HepG2 (cell line): ENCODE results near the gene CTIF. TPM values are rescaled to one million over a fixed set of nuclear protein-coding genes. Genes with fewer than 3 reads are reported as not detected.

Experiments used
- ATAC-seq: fragments of 200-7000 bp; cut with Tn5 transposase; 3 replicates; pipeline ENCODE4 v1.9.1; 2020; ENCODE audit warnings: mild to moderate bottlenecking, moderate library complexity
- BruUV-seq: library from RNA; stranded (reverse); fragments of 400-500 nt; replicated peaks from 2 replicates; lab custom pipeline; 2021; lab: Mats Ljungman, UMichigan
- CTCF ChIA-PET: fragments of 300-600 bp; formaldehyde crosslinking; extraction: SDS; loops from one replicate; lab custom pipeline; 2021; ENCODE audit warnings: low total read pairs, inconsistent platforms, low intra/inter-chr PET ratio; lab: Yijun Ruan, JAX
- POLR2A ChIA-PET: fragments of 350-600 bp; sonication (Branson Sonifier 250); formaldehyde crosslinking; loops from one replicate; lab custom pipeline; 2020; ENCODE audit warnings: antibody characterized with exemption, inconsistent platforms; lab: Yijun Ruan, JAX
- DNase-seq: peaks from one replicate; pipeline ENCODE4 v3.0.0-alpha.2; 2015; ENCODE audit warnings: low spot score
- FAIRE-seq: peaks from 3 replicates; lab custom pipeline; 2011; peaks lifted over from hg19 to GRCh38; lab: Jason Lieb, UNC
- H2AFZ ChIP-seq: one replicate; pipeline ENCODE4 v1.6.1; 2011; ENCODE audit warnings: low read length, inconsistent platforms
- H3K27ac ChIP-seq: fragments of 300-600 bp; 3 replicates; pipeline ENCODE4 v1.8.0; 2011; ENCODE audit warnings: mixed run types, mild to moderate bottlenecking, mixed read lengths, low read length, inconsistent platforms; ENCODE audit not compliant: insufficient read depth; ENCODE audit errors: extremely low read length
- H3K27me3 ChIP-seq, 2 experiments: fragments of 200-600 bp in 1 of 2; 2 replicates in 1 of 2; 3 replicates in 1 of 2; pipeline versions ENCODE4 v1.6.0 to v1.8.0; 2011; ENCODE audit warnings: low read length in 2 of 2, mild to moderate bottlenecking in 2 of 2, moderate library complexity in 2 of 2, inconsistent platforms in 1 of 2; ENCODE audit not compliant: insufficient read depth in 2 of 2, control insufficient read depth in 1 of 2
- H3K36me3 ChIP-seq, 2 experiments: fragments of 200-600 bp in 1 of 2; replicated peaks in 1 of 2; 2 replicates in 1 of 2; 3 replicates in 1 of 2; pipeline versions ENCODE4 v1.5.1 to v1.8.0; 2011; ENCODE audit warnings: low read length in 2 of 2, inconsistent platforms in 1 of 2; ENCODE audit not compliant: insufficient read depth in 2 of 2, control insufficient read depth in 1 of 2
- H3K4me1 ChIP-seq: 2 replicates; pipeline ENCODE4 v1.5.1; 2012; ENCODE audit warnings: low read length, inconsistent platforms; ENCODE audit not compliant: insufficient read depth
- H3K4me2 ChIP-seq: 2 replicates; pipeline ENCODE4 v1.6.0; 2011; ENCODE audit warnings: low read depth, low read length, inconsistent platforms
- H3K4me3 ChIP-seq, 3 experiments: fragments of 200-600 bp in 1 of 3; sonication (generic), shearing (Covaris generic) in 1 of 3; replicated peaks in 1 of 3; 2 replicates each; pipeline ENCODE4 v1.5.1; 2011 to 2016; ENCODE audit warnings: low read length in 3 of 3, inconsistent platforms in 2 of 3, low read depth in 2 of 3, mild to moderate bottlenecking in 2 of 3, control low read depth in 1 of 3, mixed read lengths in 1 of 3; ENCODE audit not compliant: insufficient read depth in 1 of 3
- H3K79me2 ChIP-seq: one replicate; pipeline ENCODE4 v1.6.1; 2011; ENCODE audit warnings: low read length, inconsistent platforms; ENCODE audit not compliant: insufficient read depth
- H3K9ac ChIP-seq: 2 replicates; pipeline ENCODE4 v1.6.0; 2011; ENCODE audit warnings: mild to moderate bottlenecking, low read depth, low read length, inconsistent platforms; ENCODE audit not compliant: insufficient read depth
- H3K9me3 ChIP-seq: 2 replicates; pipeline ENCODE4 v1.5.1; 2012; ENCODE audit warnings: mild to moderate bottlenecking, low read length
- H4K20me1 ChIP-seq: 2 replicates; pipeline ENCODE4 v1.6.0; 2011; ENCODE audit warnings: inconsistent platforms, mild to moderate bottlenecking, low read length, moderate library complexity; ENCODE audit not compliant: insufficient read depth
- ERF ChIP-seq: IDR thresholded peaks from 2 replicates; pipeline ENCODE4 v1.6.1; 2018; ENCODE audit warnings: missing biosample characterization, missing genetic modification reagents
- FOXC1 ChIP-seq: sonication (generic); formaldehyde crosslinking; IDR thresholded peaks from 2 replicates; pipeline ENCODE4 v1.8.0; 2022; ENCODE audit warnings: mild to moderate bottlenecking, missing genetic modification reagents, borderline replicate concordance
- HNF4G ChIP-seq, 2 experiments: sonication (generic) in 1 of 2; formaldehyde crosslinking in 1 of 2; IDR thresholded peaks; 2 replicates each; pipeline versions ENCODE4 v1.4.0 to v1.6.1; 2011 to 2020; ENCODE audit warnings: borderline replicate concordance in 2 of 2, low read depth in 2 of 2, mild to moderate bottlenecking in 2 of 2, low read length in 1 of 2, missing genetic modification reagents in 1 of 2, moderate library complexity in 1 of 2
- MTA3 ChIP-seq: sonication (generic); formaldehyde crosslinking; IDR thresholded peaks from 2 replicates; pipeline ENCODE4 v1.4.0; 2020; ENCODE audit warnings: missing genetic modification reagents
- PRMT3 ChIP-seq: sonication (generic); formaldehyde crosslinking; IDR thresholded peaks from 2 replicates; pipeline ENCODE4 v1.8.1; 2022; ENCODE audit warnings: low read depth, mild to moderate bottlenecking, moderate library complexity, missing genetic modification reagents, borderline replicate concordance
- PRPF4 ChIP-seq: fragments of 200-400 bp; formaldehyde crosslinking; IDR thresholded peaks from 2 replicates; pipeline ENCODE4 v1.6.1; 2016; ENCODE audit warnings: low read length, low read depth; ENCODE audit not compliant: poor library complexity, severe bottlenecking
- TARDBP ChIP-seq: sonication (generic); formaldehyde crosslinking; IDR thresholded peaks from 2 replicates; pipeline ENCODE4 v1.8.0; 2022; ENCODE audit warnings: mild to moderate bottlenecking, missing genetic modification reagents
- TBX3 ChIP-seq: fragments of 450-650 bp; IDR thresholded peaks from 2 replicates; pipeline ENCODE4 v1.6.1; 2017; ENCODE audit warnings: antibody characterized with exemption, mild to moderate bottlenecking, inconsistent platforms, borderline replicate concordance
- THYN1 ChIP-seq: sonication (generic); formaldehyde crosslinking; IDR thresholded peaks from 2 replicates; pipeline ENCODE4 v1.8.1; 2023; ENCODE audit warnings: low read depth, mild to moderate bottlenecking, moderate library complexity, missing genetic modification reagents, borderline replicate concordance
- YY1 ChIP-seq: IDR thresholded peaks from 2 replicates; pipeline ENCODE4 v1.6.1; 2011; ENCODE audit warnings: low read length, low read depth, moderate library complexity, mild to moderate bottlenecking; ENCODE audit not compliant: insufficient read depth, insufficient replicate concordance
- ZBTB38 ChIP-seq: sonication (generic); formaldehyde crosslinking; IDR thresholded peaks from 2 replicates; pipeline ENCODE4 v1.5.1; 2020; ENCODE audit warnings: mild to moderate bottlenecking, missing genetic modification reagents
- ZFP36L2 ChIP-seq: sonication (generic); formaldehyde crosslinking; IDR thresholded peaks from 2 replicates; pipeline ENCODE4 v1.4.0; 2020; ENCODE audit warnings: missing genetic modification reagents
- ZNF441 ChIP-seq: sonication (generic); formaldehyde crosslinking; IDR thresholded peaks from 2 replicates; pipeline ENCODE4 v1.7.0; 2021; ENCODE audit warnings: missing genetic modification reagents, borderline replicate concordance
- WGBS: methylation state at CpG from one replicate; pipeline ENCODE4 v1.1.6; 2017; ENCODE audit warnings: low lambda C conversion rate; 5-methylcytosine and 5-hydroxymethylcytosine counted together
- in situ Hi-C: cut with HindIII; loops from 2 replicates; pipeline ENCODE4 v1.10.0; 2017; ENCODE audit warnings: low pct_unique_long_range_greater_than_20kb; ENCODE audit not compliant: extremely low pct_ligation_motif_present
- intact Hi-C: fragments of 100-400 bp; cut with micrococcal nuclease; formaldehyde crosslinking; loops from one replicate; pipeline ENCODE4 v1.10.0; 2022; ENCODE audit not compliant: unreplicated experiment
- polyA plus RNA-seq, 8 experiments: library from polyadenylated mRNA; depleted of rRNA in 3 of 8; stranded (reverse) in 7 of 8; unstranded in 1 of 8; fragments of >200 nt; fragmentation: Illumina TruSeq in 4 of 8; extraction: Trizol in 4 of 8; gene quantifications; 2 replicates each; pipeline versions ENCODE4 v1.2.1 to v1.2.3, GENCODE V29; 2011 to 2016; ENCODE audit warnings: low read depth in 4 of 8, missing spikeins in 1 of 8, mixed read lengths in 1 of 8; ENCODE audit not compliant: insufficient read depth in 1 of 8
- total RNA-seq, 5 experiments: library from RNA; depleted of rRNA; stranded (reverse); fragments of >200 nt; fragmentation: Illumina TruSeq; extraction: Trizol; gene quantifications; 2 replicates each; pipeline ENCODE4 v1.2.3, GENCODE V29; 2016; ENCODE audit warnings: low read depth in 1 of 5
- TF ChIP-seq, protein P1 (sequence below): sonication (generic); formaldehyde crosslinking; IDR thresholded peaks from 2 replicates; pipeline ENCODE4 v1.4.0; 2020; ENCODE audit warnings: missing genetic modification reagents
- TF ChIP-seq, protein P2 (sequence below): conservative IDR thresholded peaks from 2 replicates; pipeline ENCODE4 v1.6.1; 2018; ENCODE audit warnings: missing genetic modification reagents
- TF ChIP-seq, protein P3 (sequence below): sonication (generic); formaldehyde crosslinking; IDR thresholded peaks from 2 replicates; pipeline ENCODE4 v1.5.0; 2020; ENCODE audit warnings: mild to moderate bottlenecking, missing genetic modification reagents, borderline replicate concordance
- TF ChIP-seq, protein P4 (sequence below): sonication (generic); formaldehyde crosslinking; IDR thresholded peaks from 2 replicates; pipeline ENCODE4 v1.5.0; 2020; ENCODE audit warnings: missing genetic modification reagents, mild to moderate bottlenecking, borderline replicate concordance

The CTIF gene
- total and polyA plus RNA-seq, 2 of the 13 experiments (the other 11 are each of a cell fraction or from before 2014, with no cell fraction given) = 18.2 to 28.0 TPM

DNA sequence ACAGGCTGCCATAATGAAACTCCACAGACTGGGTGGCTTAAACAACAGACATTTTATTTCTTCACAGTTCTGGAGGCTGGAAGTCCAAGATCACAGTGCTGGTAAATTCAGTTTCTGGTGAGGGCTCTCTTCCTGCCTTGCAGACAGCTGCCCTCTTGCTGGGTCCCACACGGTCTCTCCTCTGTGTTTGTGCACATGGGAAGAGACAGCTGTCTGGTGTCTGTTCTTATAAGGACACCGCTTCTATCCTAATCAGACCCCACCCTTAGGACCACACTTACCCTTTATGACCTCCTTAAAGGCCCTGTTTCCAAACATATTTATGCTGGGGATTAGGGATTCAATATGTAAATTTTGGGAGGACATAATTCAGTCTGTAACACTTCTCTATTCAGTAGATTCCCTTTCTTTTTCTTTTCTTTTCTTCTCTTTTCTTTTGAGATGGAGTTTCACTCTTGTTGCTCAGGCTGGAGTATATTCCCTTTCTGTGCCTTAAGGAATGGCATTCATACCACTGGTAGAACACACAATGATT is 18.9 kb downstream of the CTIF start:
- Histone ChIP-seq H3K4me3 (no peak overlapping the region), H3K9me3 (no peaks in the 10 kb centered on the region), H2AFZ (no peak overlapping the region), H3K4me2 (no peak overlapping the region), H3K79me2 (peaks cover 15% of the 10 kb centered on the region), H3K4me1 (peaks cover 5% of the 10 kb centered on the region), H3K27ac (no peak overlapping the region), H4K20me1 (no peaks in the 10 kb centered on the region), H3K9ac (no peak overlapping the region), H3K27me3 (no peaks in the 10 kb centered on the region), H3K36me3 (peaks cover 0 to 22% of the 10 kb centered on the region in 2 experiments; a peak in 3 of 5 replicates)
- CTCF ChIA-PET = no interaction called here
- DNase-seq = no peak
- no TSS peak for BruUV-seq
- intact Hi-C loops (no loop called here), in situ Hi-C loops (no loop called here)
- 96% methylated on average over 2 of the region's 2 CpGs for WGBS
- POLR2A ChIA-PET = no interaction called here
- FAIRE-seq = no peak
- ATAC-seq = no peak
- TF ChIP-seq, protein P1, sequence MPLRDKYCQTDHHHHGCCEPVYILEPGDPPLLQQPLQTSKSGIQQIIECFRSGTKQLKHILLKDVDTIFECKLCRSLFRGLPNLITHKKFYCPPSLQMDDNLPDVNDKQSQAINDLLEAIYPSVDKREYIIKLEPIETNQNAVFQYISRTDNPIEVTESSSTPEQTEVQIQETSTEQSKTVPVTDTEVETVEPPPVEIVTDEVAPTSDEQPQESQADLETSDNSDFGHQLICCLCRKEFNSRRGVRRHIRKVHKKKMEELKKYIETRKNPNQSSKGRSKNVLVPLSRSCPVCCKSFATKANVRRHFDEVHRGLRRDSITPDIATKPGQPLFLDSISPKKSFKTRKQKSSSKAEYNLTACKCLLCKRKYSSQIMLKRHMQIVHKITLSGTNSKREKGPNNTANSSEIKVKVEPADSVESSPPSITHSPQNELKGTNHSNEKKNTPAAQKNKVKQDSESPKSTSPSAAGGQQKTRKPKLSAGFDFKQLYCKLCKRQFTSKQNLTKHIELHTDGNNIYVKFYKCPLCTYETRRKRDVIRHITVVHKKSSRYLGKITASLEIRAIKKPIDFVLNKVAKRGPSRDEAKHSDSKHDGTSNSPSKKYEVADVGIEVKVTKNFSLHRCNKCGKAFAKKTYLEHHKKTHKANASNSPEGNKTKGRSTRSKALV (CRISPR knock-in tag) = no peak
- TF ChIP-seq ERF (CRISPR knock-in tag) (no peak), ZFP36L2 (CRISPR knock-in tag) (no peak), TBX3 (no peak), PRMT3 (CRISPR knock-in tag) (no peak), FOXC1 (CRISPR knock-in tag) (no peak), ZBTB38 (CRISPR knock-in tag) (no peak), HNF4G (IDR thresholded peaks at IDR 0.05; ENCODE audit: borderline replicate concordance, low read depth, low read length) (no peak), HNF4G (CRISPR knock-in tag; IDR thresholded peaks at IDR 0.05; ENCODE audit: borderline replicate concordance, low read depth) (no peak), YY1 (no peak), PRPF4 (no peak), ZNF441 (CRISPR knock-in tag) (no peak), THYN1 (no peak), MTA3 (CRISPR knock-in tag) (no peak), TARDBP (CRISPR knock-in tag) (no peak)
- TF ChIP-seq, protein P2, sequence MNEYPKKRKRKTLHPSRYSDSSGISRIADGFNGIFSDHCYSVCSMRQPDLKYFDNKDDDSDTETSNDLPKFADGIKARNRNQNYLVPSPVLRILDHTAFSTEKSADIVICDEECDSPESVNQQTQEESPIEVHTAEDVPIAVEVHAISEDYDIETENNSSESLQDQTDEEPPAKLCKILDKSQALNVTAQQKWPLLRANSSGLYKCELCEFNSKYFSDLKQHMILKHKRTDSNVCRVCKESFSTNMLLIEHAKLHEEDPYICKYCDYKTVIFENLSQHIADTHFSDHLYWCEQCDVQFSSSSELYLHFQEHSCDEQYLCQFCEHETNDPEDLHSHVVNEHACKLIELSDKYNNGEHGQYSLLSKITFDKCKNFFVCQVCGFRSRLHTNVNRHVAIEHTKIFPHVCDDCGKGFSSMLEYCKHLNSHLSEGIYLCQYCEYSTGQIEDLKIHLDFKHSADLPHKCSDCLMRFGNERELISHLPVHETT (CRISPR knock-in tag) = no peak
- TF ChIP-seq, protein P3, sequence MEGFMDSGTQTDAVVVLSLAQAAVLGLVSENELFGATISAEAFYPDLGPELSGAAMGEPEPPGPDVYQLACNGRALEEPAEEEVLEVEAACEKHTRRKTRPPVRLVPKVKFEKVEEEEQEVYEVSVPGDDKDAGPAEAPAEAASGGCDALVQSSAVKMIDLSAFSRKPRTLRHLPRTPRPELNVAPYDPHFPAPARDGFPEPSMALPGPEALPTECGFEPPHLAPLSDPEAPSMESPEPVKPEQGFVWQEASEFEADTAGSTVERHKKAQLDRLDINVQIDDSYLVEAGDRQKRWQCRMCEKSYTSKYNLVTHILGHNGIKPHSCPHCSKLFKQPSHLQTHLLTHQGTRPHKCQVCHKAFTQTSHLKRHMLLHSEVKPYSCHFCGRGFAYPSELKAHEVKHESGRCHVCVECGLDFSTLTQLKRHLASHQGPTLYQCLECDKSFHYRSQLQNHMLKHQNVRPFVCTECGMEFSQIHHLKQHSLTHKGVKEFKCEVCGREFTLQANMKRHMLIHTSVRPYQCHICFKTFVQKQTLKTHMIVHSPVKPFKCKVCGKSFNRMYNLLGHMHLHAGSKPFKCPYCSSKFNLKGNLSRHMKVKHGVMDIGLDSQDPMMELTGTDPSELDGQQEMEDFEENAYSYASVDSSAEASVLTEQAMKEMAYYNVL (CRISPR knock-in tag) = no peak
- TF ChIP-seq, protein P4, sequence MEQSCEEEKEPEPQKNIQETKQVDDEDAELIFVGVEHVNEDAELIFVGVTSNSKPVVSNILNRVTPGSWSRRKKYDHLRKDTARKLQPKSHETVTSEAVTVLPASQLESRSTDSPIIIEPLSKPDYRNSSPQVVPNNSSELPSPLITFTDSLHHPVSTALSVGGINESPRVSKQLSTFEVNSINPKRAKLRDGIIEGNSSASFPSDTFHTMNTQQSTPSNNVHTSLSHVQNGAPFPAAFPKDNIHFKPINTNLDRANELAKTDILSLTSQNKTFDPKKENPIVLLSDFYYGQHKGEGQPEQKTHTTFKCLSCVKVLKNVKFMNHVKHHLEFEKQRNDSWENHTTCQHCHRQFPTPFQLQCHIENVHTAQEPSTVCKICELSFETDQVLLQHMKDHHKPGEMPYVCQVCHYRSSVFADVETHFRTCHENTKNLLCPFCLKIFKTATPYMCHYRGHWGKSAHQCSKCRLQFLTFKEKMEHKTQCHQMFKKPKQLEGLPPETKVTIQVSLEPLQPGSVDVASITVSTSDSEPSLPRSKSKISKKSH (CRISPR knock-in tag) = no peak
